ENCODE results near the gene SUSD5.

- TF ChIP-seq CTCF (conservative IDR thresholded peaks at IDR 0.05; ENCODE audit: low read depth, low read length) (no peak), ELK1 (IDR thresholded peaks at IDR 0.05; ENCODE audit: borderline replicate concordance, low read depth, low read length) (no peak), RAD21 (IDR thresholded peaks at IDR 0.05; ENCODE audit: low read length) (no peak), POLR2A (IDR thresholded peaks at IDR 0.05; ENCODE audit: low read depth, low read length) (no peak), MXI1 (IDR thresholded peaks at IDR 0.05; ENCODE audit: borderline replicate concordance, low read depth, low read length) (no peak), MAZ (IDR thresholded peaks at IDR 0.05; ENCODE audit: borderline replicate concordance, low read depth, low read length) (no peak), SMC3 (IDR thresholded peaks at IDR 0.05; ENCODE audit: low read depth, low read length) (no peak)
Observed at GRCh38 chr3:33119891-33120290, 98.7 kb downstream of the SUSD5 start.

All from IMR-90 (cell line).